PC-3 (cell line): ENCODE measurements around the gene RABGGTA.

Experiments
- CTCF ChIP-seq: fragments of 300-600 bp; sonication (generic); conservative IDR thresholded peaks from 2 replicates; pipeline ENCODE4 v1.5.1; 2017; ENCODE audit warnings: antibody characterized with exemption, low read depth, mild to moderate bottlenecking, low read length
- EZH2 ChIP-seq: fragments of 300-600 bp; sonication (generic); IDR thresholded peaks from one replicate; pipeline ENCODE4 v1.6.1; 2017; ENCODE audit warnings: antibody characterized with exemption, mild to moderate bottlenecking, low read length; ENCODE audit not compliant: unreplicated experiment
- EZH2phosphoT487 ChIP-seq: fragments of 300-600 bp; sonication (generic); IDR thresholded peaks from 2 replicates; pipeline ENCODE4 v1.6.1; 2018; ENCODE audit warnings: mild to moderate bottlenecking, antibody characterized with exemption, low read length, borderline replicate concordance

DNA sequence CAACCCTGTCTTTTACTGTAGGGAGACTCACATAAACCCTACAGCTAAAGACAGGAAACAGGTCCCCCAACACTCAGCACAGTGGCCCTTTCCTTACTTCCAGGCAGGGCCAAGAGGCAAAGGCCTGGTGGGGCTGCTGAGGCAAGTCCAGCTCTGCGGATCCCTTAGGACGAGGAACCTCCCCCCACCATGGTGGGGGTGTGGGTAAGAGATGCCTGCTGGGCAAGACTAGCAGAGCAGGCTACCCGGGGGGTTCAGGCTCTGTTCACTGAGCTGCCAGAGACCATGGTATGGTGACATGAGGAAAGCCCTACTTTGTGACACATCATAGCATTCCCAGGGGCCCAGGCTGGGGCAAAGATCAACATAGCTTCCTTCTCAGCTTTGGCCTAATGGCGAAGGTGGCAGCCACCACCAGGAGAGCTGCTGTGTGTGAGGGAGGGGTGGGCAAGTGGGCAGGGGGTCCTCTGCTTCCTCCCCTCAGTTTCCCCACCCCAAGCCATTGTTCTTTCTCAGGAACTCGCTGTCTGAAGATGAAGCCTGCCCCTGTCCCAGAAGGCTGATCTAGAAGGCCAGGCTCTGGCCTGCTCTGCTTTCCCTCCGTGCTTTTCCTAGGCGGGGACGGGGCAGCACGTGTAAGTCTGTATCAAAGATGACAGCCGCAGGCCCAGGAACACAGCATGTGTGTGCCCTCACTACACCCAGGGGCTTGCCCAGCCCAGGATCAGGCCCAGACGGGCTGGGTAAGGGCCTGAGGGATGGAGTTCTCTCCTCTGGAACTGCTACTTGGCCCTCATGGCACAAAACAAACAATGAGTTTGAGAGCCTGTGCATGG, 18.9 kb downstream of the RABGGTA start:
- no peak for TF ChIP-seq CTCF
- TF ChIP-seq EZH2: no peak
- no peak for TF ChIP-seq EZH2phosphoT487
